AG04449 (cell line): Measurements from ENCODE around the gene SPPL3.

Source experiments
- CTCF ChIA-PET: fragments of 350-600 bp; formaldehyde crosslinking; extraction: SDS; loops from one replicate; lab custom pipeline; 2021; ENCODE audit warnings: antibody characterized with exemption; lab: Yijun Ruan, JAX
- POLR2A ChIA-PET: fragments of 400-600, 350-600 bp; formaldehyde crosslinking; extraction: SDS; loops from one replicate; lab custom pipeline; 2020; ENCODE audit warnings: antibody characterized with exemption, inconsistent platforms; lab: Yijun Ruan, JAX
- DNase-seq: peaks from one replicate; pipeline ENCODE4 v3.0.0-alpha.2; 2010; ENCODE audit warnings: low read depth, low spot score
- H3K4me3 ChIP-seq: 2 replicates; pipeline ENCODE4 v1.5.1; 2011; ENCODE audit warnings: low read depth, mild to moderate bottlenecking, control low read depth, low read length
- CTCF ChIP-seq: IDR thresholded peaks from one replicate; pipeline ENCODE4 v1.5.1; 2011; ENCODE audit warnings: mild to moderate bottlenecking, moderate library complexity, low read length, control low read depth, inconsistent platforms; ENCODE audit not compliant: insufficient read depth; ENCODE audit errors: missing control alignments

Gene SPPL3

GRCh38 chr12:120941846-120942405 lies 37.8 kb upstream of the SPPL3 start:
- no peak overlapping the region for H3K4me3 ChIP-seq
- TF ChIP-seq CTCF, result no peak
- no peak for DNase-seq
- POLR2A ChIA-PET, result no interaction called here
- CTCF ChIA-PET, result interaction anchor here (1.3 kb wide), 1 partner anchor 9 kb away, joined by 3 read pairs; no protein-coding TSS in a partner anchor

- ChIA-PET POLR2A (no interaction called here), CTCF (no interaction called here)
- TF ChIP-seq CTCF, result no peak
- no peak overlapping the region for H3K4me3 ChIP-seq
- DNase-seq, result no peak
Measured at GRCh38 chr12:120941412-120941811, 37.3 kb upstream of the SPPL3 start.

GRCh38 chr12:120940799-120941198 lies 36.6 kb upstream of the SPPL3 start:
- ChIA-PET POLR2A (no interaction called here), CTCF (no interaction called here)
- H3K4me3 ChIP-seq, result no peak overlapping the region
- TF ChIP-seq CTCF, result no peak
- DNase-seq, result no peak

GRCh38 chr12:120940006-120940405 lies 35.8 kb upstream of the SPPL3 start:
- no peak for TF ChIP-seq CTCF
- no peak overlapping the region for H3K4me3 ChIP-seq
- no peak for DNase-seq
- ChIA-PET POLR2A (no interaction called here), CTCF (interaction anchor here (0.9 to 1.0 kb wide), 2 partner anchors 15 to 32 kb away, joined by 4 to 5 read pairs; no protein-coding TSS in a partner anchor)

- ChIA-PET CTCF (interaction anchor here (0.8 to 1.1 kb wide), 4 partner anchors 16 to 293 kb away, joined by 3 to 5 read pairs (median 4); no protein-coding TSS in a partner anchor), POLR2A (no interaction called here)
- no peak overlapping the region for H3K4me3 ChIP-seq
- no peak for DNase-seq
- TF ChIP-seq CTCF, result no peak
Measured at GRCh38 chr12:120939523-120939922, 35.4 kb upstream of the SPPL3 start.

GRCh38 chr12:120938496-120938895 lies 34.3 kb upstream of the SPPL3 start:
- ChIA-PET POLR2A (no interaction called here), CTCF (interaction anchor here (1.1 to 1.7 kb wide), 2 partner anchors 32 to 33 kb away, joined by 3 to 5 read pairs; no protein-coding TSS in a partner anchor)
- no peak for DNase-seq
- TF ChIP-seq CTCF, result no peak
- no peak overlapping the region for H3K4me3 ChIP-seq
